GM23338 (cell line): ENCODE results near the gene CACNG1. TPM values are rescaled to one million over a fixed set of nuclear protein-coding genes. Genes with fewer than 3 reads are reported as not detected.

Experiments
- ATAC-seq: fragments of 200-7000 bp; cut with Tn5 transposase; 3 replicates; pipeline ENCODE4 v1.9.1; 2020
- DNase-seq: peaks from one replicate; pipeline ENCODE4 v3.0.0-alpha.2; 2015; ENCODE audit warnings: low spot score
- H2AFZ ChIP-seq: fragments of 200-600 bp; sonication (generic); 2 replicates; pipeline ENCODE4 v1.8.0; 2016; ENCODE audit warnings: antibody characterized with exemption, mild to moderate bottlenecking, moderate library complexity
- H3F3A ChIP-seq: fragments of 200-600 bp; sonication (generic); replicated peaks from 2 replicates; pipeline ENCODE4 v1.8.0; 2017; ENCODE audit warnings: antibody characterized with exemption, mixed run types, low read depth
- H3K27ac ChIP-seq: fragments of 200-600 bp; sonication (generic); 2 replicates; pipeline ENCODE4 v1.6.1; 2016; ENCODE audit warnings: low read depth
- H3K27me3 ChIP-seq: fragments of 200-600 bp; sonication (generic); 2 replicates; pipeline ENCODE4 v1.8.0; 2016; ENCODE audit warnings: mild to moderate bottlenecking, mixed run types, moderate library complexity; ENCODE audit not compliant: insufficient read depth
- H3K36me3 ChIP-seq: fragments of 200-600 bp; sonication (generic); 2 replicates; pipeline ENCODE4 v1.8.0; 2016; ENCODE audit warnings: mild to moderate bottlenecking; ENCODE audit not compliant: insufficient read depth
- H3K4me1 ChIP-seq: fragments of 200-600 bp; sonication (generic); 2 replicates; pipeline ENCODE4 v1.8.0; 2016; ENCODE audit warnings: mild to moderate bottlenecking, moderate library complexity; ENCODE audit not compliant: insufficient read depth
- H3K4me2 ChIP-seq: fragments of 200-600 bp; sonication (generic); 2 replicates; pipeline ENCODE4 v1.7.1; 2017; ENCODE audit warnings: mixed run types
- H3K4me3 ChIP-seq: fragments of 200-600 bp; sonication (generic); 2 replicates; pipeline ENCODE4 v1.6.1; 2016; ENCODE audit warnings: mixed run types
- H3K79me2 ChIP-seq: fragments of 200-600 bp; sonication (generic); replicated peaks from 2 replicates; pipeline ENCODE4 v1.8.0; 2017; ENCODE audit warnings: mild to moderate bottlenecking; ENCODE audit not compliant: insufficient read depth
- H3K9me2 ChIP-seq: fragments of 200-600 bp; sonication (generic); 2 replicates; pipeline ENCODE4 v1.8.0; 2017; ENCODE audit not compliant: insufficient read depth
- H4K20me1 ChIP-seq: fragments of 200-600 bp; sonication (generic); replicated peaks from 2 replicates; pipeline ENCODE4 v1.8.0; 2017; ENCODE audit warnings: mild to moderate bottlenecking; ENCODE audit not compliant: insufficient read depth
- H3K27ac Mint-ChIP-seq: 2 replicates; pipeline ENCODE4 v1.8.0; 2020; ENCODE audit warnings: inconsistent platforms, mild to moderate bottlenecking, moderate library complexity, mixed read lengths
- H3K27me3 Mint-ChIP-seq: 3 replicates; pipeline ENCODE4 v1.8.0; 2022; ENCODE audit warnings: low read depth, mild to moderate bottlenecking, moderate library complexity, mixed read lengths, inconsistent platforms; ENCODE audit not compliant: insufficient read depth, poor library complexity
- H3K36me3 Mint-ChIP-seq: 3 replicates; pipeline ENCODE4 v1.8.0; 2021; ENCODE audit warnings: low read depth, mild to moderate bottlenecking, inconsistent platforms, moderate library complexity, mixed read lengths
- H3K4me1 Mint-ChIP-seq: 3 replicates; pipeline ENCODE4 v1.8.0; 2020; ENCODE audit warnings: mild to moderate bottlenecking, inconsistent platforms, mixed read lengths
- H3K4me3 Mint-ChIP-seq: 3 replicates; pipeline ENCODE4 v1.8.0; 2021; ENCODE audit warnings: moderate library complexity, mild to moderate bottlenecking, inconsistent platforms, mixed read lengths
- H3K9me3 Mint-ChIP-seq: 3 replicates; pipeline ENCODE4 v1.8.0; 2020; ENCODE audit warnings: moderate library complexity, mild to moderate bottlenecking, inconsistent platforms, mixed read lengths
- CREB1 ChIP-seq: fragments of 250-450 bp; sonication (Bioruptor Pico); IDR thresholded peaks from 2 replicates; pipeline ENCODE4 v1.5.0; 2020; ENCODE audit warnings: low read depth, mild to moderate bottlenecking, moderate library complexity
- CTCF ChIP-seq, 2 experiments: fragments of 200-600 bp in 1 of 2; sonication (generic) in 1 of 2; conservative IDR thresholded peaks; 2 replicates each; pipeline versions ENCODE4 v1.5.1 to v1.6.1; 2016 to 2017; ENCODE audit warnings: antibody characterized with exemption in 2 of 2, low read depth in 2 of 2, mild to moderate bottlenecking in 2 of 2, moderate library complexity in 1 of 2
- EZH2 ChIP-seq: fragments of 200-600 bp; sonication (generic); IDR thresholded peaks from one replicate; pipeline ENCODE4 v1.8.0; 2017; ENCODE audit warnings: antibody characterized with exemption, mild to moderate bottlenecking, low read depth; ENCODE audit not compliant: unreplicated experiment
- EZH2phosphoT487 ChIP-seq: fragments of 200-600 bp; sonication (generic); IDR thresholded peaks from one replicate; pipeline ENCODE4 v1.8.1; 2018; ENCODE audit warnings: antibody characterized with exemption; ENCODE audit not compliant: unreplicated experiment
- JUNB ChIP-seq: IDR thresholded peaks from one replicate; pipeline ENCODE4 v1.6.1; 2016; ENCODE audit warnings: antibody characterized with exemption; ENCODE audit not compliant: unreplicated experiment
- NANOG ChIP-seq: IDR thresholded peaks from 2 replicates; pipeline ENCODE4 v1.6.1; 2016; ENCODE audit warnings: antibody characterized with exemption, borderline replicate concordance
- POLR2AphosphoS5 ChIP-seq: IDR thresholded peaks from 2 replicates; pipeline ENCODE4 v1.6.1; 2016; ENCODE audit warnings: antibody characterized with exemption, low read depth
- REST ChIP-seq: IDR thresholded peaks from one replicate; pipeline ENCODE4 v1.6.1; 2018; ENCODE audit warnings: antibody characterized with exemption; ENCODE audit not compliant: unreplicated experiment
- STAT1 ChIP-seq: IDR thresholded peaks from one replicate; pipeline ENCODE4 v1.6.1; 2016; ENCODE audit warnings: antibody characterized with exemption; ENCODE audit not compliant: unreplicated experiment
- ZNF114 ChIP-seq: fragments of 250-450 bp; sonication (Bioruptor Pico); IDR thresholded peaks from 2 replicates; pipeline ENCODE4 v1.5.0; 2020; ENCODE audit warnings: mild to moderate bottlenecking, moderate library complexity
- ZNF331 ChIP-seq: fragments of 250-450 bp; sonication (Bioruptor Pico); IDR thresholded peaks from 2 replicates; pipeline ENCODE4 v1.5.0; 2020; ENCODE audit warnings: low read depth, mild to moderate bottlenecking, moderate library complexity
- polyA plus RNA-seq: library from polyadenylated mRNA; unstranded; fragments of >200 nt; fragmentation: Nextera tagmentation; extraction: Ambion mirVana; gene quantifications from 2 replicates; pipeline ENCODE4 v1.2.1, GENCODE V29; 2016
- total RNA-seq: library from RNA; depleted of rRNA; stranded (reverse); fragments of >200 nt; shearing (Covaris generic); gene quantifications from 2 replicates; pipeline ENCODE4 v1.2.3, GENCODE V29; 2014
- TF ChIP-seq, protein P1 (sequence below): IDR thresholded peaks from 2 replicates; pipeline ENCODE4 v1.6.1; 2016; ENCODE audit warnings: antibody characterized with exemption
- TF ChIP-seq, protein P2 (sequence below): fragments of 250-450 bp; sonication (Bioruptor Pico); IDR thresholded peaks from 2 replicates; pipeline ENCODE4 v1.5.0; 2020; ENCODE audit warnings: mild to moderate bottlenecking, moderate library complexity

The CACNG1 gene
- total and polyA plus RNA-seq, 2 experiments from 2014 or later = not detected

- Mint-ChIP-seq H3K4me1 (no peaks in the 10 kb centered on the region; the same call in 2 of the 3 replicates), H3K9me3 (peaks cover 4% of the 10 kb centered on the region; the same call in 2 of the 3 replicates), H3K27ac (no peak overlapping the region), H3K27me3 (peaks cover 7% of the 10 kb centered on the region), H3K36me3 (0 out of 3 replicates have a peak, but pooled peaks cover 4% of the 10 kb centered on the region), H3K4me3 (no peak overlapping the region)
- Histone ChIP-seq H3K4me3 (no peak overlapping the region), H3K36me3 (no peaks in the 10 kb centered on the region), H2AFZ (no peak overlapping the region), H3K27ac (no peak overlapping the region), H3K4me2 (no peak overlapping the region), H3K4me1 (no peaks in the 10 kb centered on the region), H3K9me2 (no peaks in the 10 kb centered on the region), H3K27me3 (no peaks in the 10 kb centered on the region), H4K20me1 (no peaks in the 10 kb centered on the region), H3K79me2 (no peaks in the 10 kb centered on the region), H3F3A (no peaks in the 10 kb centered on the region)
- no peak for DNase-seq
- no peak for ATAC-seq
- TF ChIP-seq POLR2AphosphoS5 (no peak), CTCF (conservative IDR thresholded peaks at IDR 0.05; ENCODE audit: low read depth in 2 of 2) (no peak), REST (no peak), NANOG (no peak), STAT1 (no peak), JUNB (no peak), EZH2 (no peak), ZNF114 (CRISPR knock-in tag) (no peak), CREB1 (CRISPR knock-in tag) (no peak), ZNF331 (no peak), EZH2phosphoT487 (no peak)
- TF ChIP-seq, protein P1, sequence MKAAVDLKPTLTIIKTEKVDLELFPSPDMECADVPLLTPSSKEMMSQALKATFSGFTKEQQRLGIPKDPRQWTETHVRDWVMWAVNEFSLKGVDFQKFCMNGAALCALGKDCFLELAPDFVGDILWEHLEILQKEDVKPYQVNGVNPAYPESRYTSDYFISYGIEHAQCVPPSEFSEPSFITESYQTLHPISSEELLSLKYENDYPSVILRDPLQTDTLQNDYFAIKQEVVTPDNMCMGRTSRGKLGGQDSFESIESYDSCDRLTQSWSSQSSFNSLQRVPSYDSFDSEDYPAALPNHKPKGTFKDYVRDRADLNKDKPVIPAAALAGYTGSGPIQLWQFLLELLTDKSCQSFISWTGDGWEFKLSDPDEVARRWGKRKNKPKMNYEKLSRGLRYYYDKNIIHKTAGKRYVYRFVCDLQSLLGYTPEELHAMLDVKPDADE = no peak
- TF ChIP-seq, protein P2, sequence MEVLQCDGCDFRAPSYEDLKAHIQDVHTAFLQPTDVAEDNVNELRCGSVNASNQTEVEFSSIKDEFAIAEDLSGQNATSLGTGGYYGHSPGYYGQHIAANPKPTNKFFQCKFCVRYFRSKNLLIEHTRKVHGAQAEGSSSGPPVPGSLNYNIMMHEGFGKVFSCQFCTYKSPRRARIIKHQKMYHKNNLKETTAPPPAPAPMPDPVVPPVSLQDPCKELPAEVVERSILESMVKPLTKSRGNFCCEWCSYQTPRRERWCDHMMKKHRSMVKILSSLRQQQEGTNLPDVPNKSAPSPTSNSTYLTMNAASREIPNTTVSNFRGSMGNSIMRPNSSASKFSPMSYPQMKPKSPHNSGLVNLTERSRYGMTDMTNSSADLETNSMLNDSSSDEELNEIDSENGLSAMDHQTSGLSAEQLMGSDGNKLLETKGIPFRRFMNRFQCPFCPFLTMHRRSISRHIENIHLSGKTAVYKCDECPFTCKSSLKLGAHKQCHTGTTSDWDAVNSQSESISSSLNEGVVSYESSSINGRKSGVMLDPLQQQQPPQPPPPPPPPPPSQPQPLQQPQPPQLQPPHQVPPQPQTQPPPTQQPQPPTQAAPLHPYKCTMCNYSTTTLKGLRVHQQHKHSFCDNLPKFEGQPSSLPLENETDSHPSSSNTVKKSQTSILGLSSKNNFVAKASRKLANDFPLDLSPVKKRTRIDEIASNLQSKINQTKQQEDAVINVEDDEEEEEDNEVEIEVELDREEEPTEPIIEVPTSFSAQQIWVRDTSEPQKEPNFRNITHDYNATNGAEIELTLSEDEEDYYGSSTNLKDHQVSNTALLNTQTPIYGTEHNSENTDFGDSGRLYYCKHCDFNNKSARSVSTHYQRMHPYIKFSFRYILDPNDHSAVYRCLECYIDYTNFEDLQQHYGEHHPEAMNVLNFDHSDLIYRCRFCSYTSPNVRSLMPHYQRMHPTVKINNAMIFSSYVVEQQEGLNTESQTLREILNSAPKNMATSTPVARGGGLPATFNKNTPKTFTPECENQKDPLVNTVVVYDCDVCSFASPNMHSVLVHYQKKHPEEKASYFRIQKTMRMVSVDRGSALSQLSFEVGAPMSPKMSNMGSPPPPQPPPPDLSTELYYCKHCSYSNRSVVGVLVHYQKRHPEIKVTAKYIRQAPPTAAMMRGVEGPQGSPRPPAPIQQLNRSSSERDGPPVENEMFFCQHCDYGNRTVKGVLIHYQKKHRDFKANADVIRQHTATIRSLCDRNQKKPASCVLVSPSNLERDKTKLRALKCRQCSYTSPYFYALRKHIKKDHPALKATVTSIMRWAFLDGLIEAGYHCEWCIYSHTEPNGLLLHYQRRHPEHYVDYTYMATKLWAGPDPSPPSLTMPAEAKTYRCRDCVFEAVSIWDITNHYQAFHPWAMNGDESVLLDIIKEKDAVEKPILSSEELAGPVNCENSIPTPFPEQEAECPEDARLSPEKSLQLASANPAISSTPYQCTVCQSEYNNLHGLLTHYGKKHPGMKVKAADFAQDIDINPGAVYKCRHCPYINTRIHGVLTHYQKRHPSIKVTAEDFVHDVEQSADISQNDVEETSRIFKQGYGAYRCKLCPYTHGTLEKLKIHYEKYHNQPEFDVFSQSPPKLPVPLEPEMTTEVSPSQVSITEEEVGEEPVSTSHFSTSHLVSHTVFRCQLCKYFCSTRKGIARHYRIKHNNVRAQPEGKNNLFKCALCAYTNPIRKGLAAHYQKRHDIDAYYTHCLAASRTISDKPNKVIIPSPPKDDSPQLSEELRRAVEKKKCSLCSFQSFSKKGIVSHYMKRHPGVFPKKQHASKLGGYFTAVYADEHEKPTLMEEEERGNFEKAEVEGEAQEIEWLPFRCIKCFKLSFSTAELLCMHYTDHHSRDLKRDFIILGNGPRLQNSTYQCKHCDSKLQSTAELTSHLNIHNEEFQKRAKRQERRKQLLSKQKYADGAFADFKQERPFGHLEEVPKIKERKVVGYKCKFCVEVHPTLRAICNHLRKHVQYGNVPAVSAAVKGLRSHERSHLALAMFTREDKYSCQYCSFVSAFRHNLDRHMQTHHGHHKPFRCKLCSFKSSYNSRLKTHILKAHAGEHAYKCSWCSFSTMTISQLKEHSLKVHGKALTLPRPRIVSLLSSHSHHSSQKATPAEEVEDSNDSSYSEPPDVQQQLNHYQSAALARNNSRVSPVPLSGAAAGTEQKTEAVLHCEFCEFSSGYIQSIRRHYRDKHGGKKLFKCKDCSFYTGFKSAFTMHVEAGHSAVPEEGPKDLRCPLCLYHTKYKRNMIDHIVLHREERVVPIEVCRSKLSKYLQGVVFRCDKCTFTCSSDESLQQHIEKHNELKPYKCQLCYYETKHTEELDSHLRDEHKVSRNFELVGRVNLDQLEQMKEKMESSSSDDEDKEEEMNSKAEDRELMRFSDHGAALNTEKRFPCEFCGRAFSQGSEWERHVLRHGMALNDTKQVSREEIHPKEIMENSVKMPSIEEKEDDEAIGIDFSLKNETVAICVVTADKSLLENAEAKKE (CRISPR knock-in tag) = no peak
Measured at GRCh38 chr17:67041941-67042899, 2.1 kb upstream of the CACNG1 start.
